Fibroblast of pulmonary artery (primary cell): ENCODE measurements around the gene XRN1.

Experiments used
- DNase-seq: peaks from one replicate; pipeline ENCODE4 v3.0.0-alpha.2; 2010; ENCODE audit warnings: low read depth
- H3K4me3 ChIP-seq: replicated peaks from 2 replicates; pipeline ENCODE4 v1.5.1; 2011; ENCODE audit warnings: low read depth, mild to moderate bottlenecking, control low read depth, low read length, moderate library complexity
- CTCF ChIP-seq: IDR thresholded peaks from 2 replicates; pipeline ENCODE4 v1.5.1; 2011; ENCODE audit warnings: mild to moderate bottlenecking, control low read depth, low read length, inconsistent platforms; ENCODE audit errors: missing control alignments

XRN1 gene

GRCh38 chr3:142296507-142296906, 151.3 kb downstream of the XRN1 start:
- H3K4me3 ChIP-seq: no peak overlapping the region
- no peak for TF ChIP-seq CTCF
- no peak for DNase-seq

DNA sequence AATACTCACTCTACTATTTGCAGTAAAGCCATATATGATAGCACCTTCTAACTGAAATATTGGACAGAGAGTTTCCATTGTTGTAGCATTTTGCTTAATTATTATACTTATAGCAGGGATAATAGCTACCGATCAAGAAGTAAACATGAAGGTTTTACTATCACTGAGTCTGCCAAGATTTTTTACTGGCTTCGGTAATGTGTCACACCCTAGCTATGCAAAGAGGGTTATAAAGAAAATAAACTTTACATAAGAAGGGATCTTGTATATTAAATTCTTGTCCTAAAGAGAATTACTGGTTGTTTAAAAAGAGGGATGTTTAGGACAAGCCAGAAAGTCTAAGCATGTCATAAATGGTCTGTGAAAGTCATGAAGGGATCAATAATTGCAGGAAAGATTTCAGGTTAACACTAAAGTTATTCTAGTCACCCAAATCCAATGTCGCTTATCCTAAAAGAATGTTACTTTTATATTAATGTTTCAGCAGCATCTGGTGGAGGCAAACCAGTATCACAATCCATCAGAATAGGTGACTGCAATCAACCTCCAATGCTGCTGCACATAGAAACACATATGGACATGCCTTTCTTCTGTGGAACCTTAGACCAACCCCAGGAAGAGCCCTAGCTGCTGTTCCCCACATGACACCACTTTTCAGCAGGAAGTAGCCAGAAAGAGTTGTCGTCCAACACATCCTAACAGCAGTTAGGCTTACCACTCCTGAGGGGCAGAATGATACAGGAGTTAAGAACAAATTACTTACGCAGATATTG, 159.8 kb downstream of the XRN1 start:
- no peak for TF ChIP-seq CTCF
- DNase-seq: no peak
- H3K4me3 ChIP-seq: no peak overlapping the region

- TF ChIP-seq CTCF: no peak
- no peak for DNase-seq
These were observed 162.7 kb downstream of the XRN1 start for GRCh38 chr3:142285083-142285517.

DNA sequence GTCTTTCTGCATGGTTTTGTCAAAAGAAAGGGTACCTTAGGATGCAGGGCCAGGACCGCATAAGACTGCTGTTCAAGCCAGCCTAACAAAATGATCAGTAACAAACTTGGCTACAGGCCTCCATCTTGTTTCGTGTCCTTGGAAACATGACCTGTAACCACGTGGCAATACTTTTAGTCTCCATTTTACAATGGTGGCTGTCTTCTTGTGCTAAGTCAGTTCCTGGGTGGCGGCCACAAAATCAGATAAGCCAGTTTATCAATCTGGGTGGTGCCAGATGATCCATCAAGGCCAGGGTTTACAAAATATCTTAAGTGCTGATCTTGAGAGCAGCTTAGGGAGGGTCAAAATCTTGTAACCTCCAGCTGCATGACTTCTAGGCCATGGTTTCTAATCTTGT, 165.3 kb downstream of the XRN1 start:
- TF ChIP-seq CTCF: no peak
- DNase-seq: no peak
- no peak overlapping the region for H3K4me3 ChIP-seq

More at GRCh38 chr3:142285083-142285517, 162.7 kb downstream of the XRN1 start:
- no peak overlapping the region for H3K4me3 ChIP-seq

- peak; percentile 11 for DNase-seq
- no peak overlapping the region for H3K4me3 ChIP-seq
- TF ChIP-seq CTCF: no peak
These were observed 166.4 kb downstream of the XRN1 start for GRCh38 chr3:142281474-142281873.

DNA sequence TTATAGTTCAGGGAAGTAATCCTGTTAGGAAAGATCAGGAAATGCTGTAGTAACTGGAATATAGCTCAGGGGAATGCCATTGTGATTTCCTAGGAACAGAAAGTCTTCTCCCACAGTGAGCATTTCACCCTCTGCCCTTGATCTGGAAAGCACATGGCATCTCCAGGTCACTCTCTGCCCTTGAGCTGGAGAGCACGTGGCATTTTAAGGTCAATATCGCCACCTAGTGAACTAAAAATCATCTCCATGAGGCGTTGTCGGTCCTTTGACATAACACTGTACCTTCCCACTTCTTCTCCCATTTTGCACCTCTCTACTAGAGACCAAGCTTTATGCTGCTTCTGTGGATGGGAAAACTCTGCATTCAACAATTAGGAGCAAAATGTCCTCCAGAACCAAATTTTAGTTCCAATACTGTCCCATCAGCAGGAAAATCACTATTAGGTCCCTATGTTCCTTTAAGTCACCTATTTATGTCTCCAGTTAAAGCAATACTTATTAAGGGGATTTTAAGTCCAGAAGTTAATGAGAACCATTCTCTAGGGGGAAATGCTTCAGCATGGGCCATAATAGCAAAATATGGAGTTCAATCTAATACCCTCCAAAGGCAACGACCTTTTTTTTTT, 167.8 kb downstream of the XRN1 start:
- DNase-seq: peak; percentile 90
- peak; percentile 57 for TF ChIP-seq CTCF
- no peak overlapping the region for H3K4me3 ChIP-seq
